Fibroblast of villous mesenchyme (primary cell): ENCODE data around the gene DDAH1. TPM values are rescaled to one million over a fixed set of nuclear protein-coding genes. Genes with fewer than 3 reads are reported as not detected.

Experiments
- DNase-seq: peaks from one replicate; pipeline ENCODE4 v3.0.0-alpha.2; 2010; ENCODE audit warnings: low read depth
- H3K4me3 ChIP-seq: 2 replicates; pipeline ENCODE4 v1.5.1; 2011; ENCODE audit warnings: low read depth, mild to moderate bottlenecking, low read length
- CTCF ChIP-seq: IDR thresholded peaks from 2 replicates; pipeline ENCODE4 v1.5.1; 2012; ENCODE audit warnings: low read depth, mild to moderate bottlenecking, low read length; ENCODE audit not compliant: insufficient read depth
- total RNA-seq: library from RNA; depleted of rRNA; stranded (reverse); fragments of >200 nt; gene quantifications from 2 replicates; pipeline ENCODE4 v1.2.3, GENCODE V29; 2012

Gene DDAH1
- total RNA-seq, 1 donor: 259 TPM

DNA sequence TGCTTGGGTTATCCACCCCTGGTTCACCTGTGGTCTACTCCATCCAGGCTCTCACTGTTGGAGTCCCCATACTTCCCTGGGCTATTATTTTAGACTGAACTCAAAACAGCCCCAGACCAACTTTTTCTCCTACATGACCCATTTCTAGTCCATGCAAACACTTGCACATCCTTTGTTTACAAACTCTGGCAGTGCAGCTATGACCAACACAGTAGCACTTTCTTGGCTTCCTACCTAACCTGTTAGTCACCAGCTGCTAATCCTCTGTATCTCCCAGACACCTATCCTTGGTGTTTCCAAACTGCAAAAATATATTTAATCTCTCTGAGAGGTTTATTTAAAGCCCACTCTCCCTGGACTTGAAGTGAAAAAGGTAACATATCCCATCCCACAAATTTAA, 90.8 kb downstream of the DDAH1 start:
- no peak for TF ChIP-seq CTCF
- no peak overlapping the region for H3K4me3 ChIP-seq

GRCh38 chr1:85373378-85373708, 91.6 kb downstream of the DDAH1 start:
- H3K4me3 ChIP-seq: no peak overlapping the region
- no peak for DNase-seq
- TF ChIP-seq CTCF: no peak

More for the DNA sequence above, 90.8 kb downstream of the DDAH1 start:
- DNase-seq: peak; percentile 84

DNA sequence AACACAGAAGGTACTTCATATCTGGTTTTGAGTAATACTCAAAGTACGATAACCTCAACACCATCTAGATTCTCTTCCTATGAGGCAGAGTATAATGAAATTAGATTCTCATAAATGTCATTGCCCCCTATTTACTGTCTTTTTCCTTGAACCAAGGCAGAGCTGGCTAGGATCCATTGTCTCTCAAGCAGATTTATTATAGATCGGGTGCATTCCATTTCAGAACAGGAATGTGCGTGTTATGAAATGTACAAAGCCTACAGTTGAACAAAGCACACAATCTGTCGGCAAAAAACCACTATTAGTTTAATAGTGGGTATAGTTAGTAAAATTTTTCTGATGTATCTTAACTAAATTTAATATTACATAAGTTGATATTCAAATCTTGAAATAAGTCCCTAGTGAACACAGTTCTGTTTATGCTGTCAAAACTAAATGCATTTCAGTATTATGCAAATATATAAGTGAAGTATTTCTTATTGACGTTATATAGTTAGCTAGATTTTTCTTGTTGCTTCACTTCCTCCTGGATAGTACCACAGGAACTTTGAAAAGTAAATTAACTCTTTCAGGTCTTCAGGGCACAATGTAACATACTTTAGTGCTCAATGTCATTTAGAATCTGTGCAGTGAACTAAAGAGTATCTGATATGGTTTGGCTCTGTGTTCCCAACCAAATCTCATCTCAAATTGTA, 92.1 kb downstream of the DDAH1 start:
- peak; percentile 73 for DNase-seq
- TF ChIP-seq CTCF: no peak
- no peak overlapping the region for H3K4me3 ChIP-seq

DNA sequence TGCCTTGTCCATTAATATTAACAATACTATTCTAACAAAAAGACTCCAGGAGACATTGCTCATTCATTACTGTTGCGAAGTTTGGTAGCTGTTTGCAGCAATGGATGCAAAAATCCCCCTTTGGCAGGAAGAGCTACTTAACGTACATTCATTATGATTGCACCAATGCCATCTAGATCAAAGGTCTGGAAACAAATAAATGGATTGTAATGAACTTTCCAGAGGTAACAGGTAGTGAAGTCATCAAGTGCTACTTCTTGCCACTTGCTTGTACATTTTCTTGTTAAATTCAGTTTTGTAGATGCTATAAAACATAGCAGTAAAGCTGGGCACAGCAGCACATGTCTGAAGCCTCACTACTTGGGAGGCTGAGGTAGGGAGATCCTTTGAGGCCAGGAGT, 93.9 kb downstream of the DDAH1 start:
- no peak for TF ChIP-seq CTCF
- DNase-seq: no peak
- H3K4me3 ChIP-seq: no peak overlapping the region

DNA sequence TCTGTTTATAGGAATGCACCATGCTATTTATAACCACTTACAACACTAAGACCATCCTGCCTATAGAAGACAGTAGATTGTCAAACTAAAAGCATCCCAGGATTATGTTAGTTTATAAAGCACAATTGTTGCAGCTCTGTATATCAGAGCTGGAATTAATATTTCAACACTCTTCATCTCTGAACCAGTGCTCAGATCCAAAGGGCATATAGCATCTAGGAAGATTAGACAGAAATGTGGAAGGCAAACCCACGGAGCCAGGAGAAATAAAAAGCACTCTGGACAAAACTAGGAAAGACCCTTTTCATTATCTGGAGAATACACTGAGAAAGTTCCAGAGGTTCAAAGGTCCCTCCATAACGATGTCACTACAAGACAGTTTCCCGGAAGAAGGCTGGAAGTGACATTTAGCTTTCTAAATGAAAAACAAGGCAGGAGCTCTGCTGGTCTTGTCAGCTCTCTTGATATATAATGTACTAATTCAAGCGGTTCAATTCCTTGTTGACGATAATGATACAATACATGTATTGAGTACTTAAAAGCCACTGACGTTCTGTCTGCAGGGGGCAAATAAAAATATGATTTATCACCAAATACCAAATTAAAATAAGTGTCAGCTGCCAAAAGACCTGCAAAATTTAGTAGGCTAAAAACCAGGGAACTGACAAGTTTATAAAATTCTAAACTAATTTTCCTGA, 96.7 kb downstream of the DDAH1 start:
- no peak overlapping the region for H3K4me3 ChIP-seq
- DNase-seq: no peak
- TF ChIP-seq CTCF: no peak

- no peak for TF ChIP-seq CTCF
- peak; percentile 83 for DNase-seq
- no peak overlapping the region for H3K4me3 ChIP-seq
Measured at GRCh38 chr1:85366391-85367170, 98.4 kb downstream of the DDAH1 start.
